WTC11 (cell line): ENCODE data around the gene DYDC1. TPM values are rescaled to one million over a fixed set of nuclear protein-coding genes. Genes with fewer than 3 reads are reported as not detected.

Experiments used
- AFF4 ChIP-seq: sonication (generic); formaldehyde crosslinking; IDR thresholded peaks from 2 replicates; pipeline ENCODE4 v1.8.1; 2023; ENCODE audit warnings: mild to moderate bottlenecking, missing genetic modification reagents, borderline replicate concordance
- E2F5 ChIP-seq: sonication (generic); formaldehyde crosslinking; IDR thresholded peaks from 2 replicates; pipeline ENCODE4 v1.8.1; 2022; ENCODE audit warnings: mild to moderate bottlenecking, moderate library complexity, missing genetic modification reagents
- ETV6 ChIP-seq: sonication (generic); formaldehyde crosslinking; IDR thresholded peaks from 2 replicates; pipeline ENCODE4 v1.8.1; 2022; ENCODE audit warnings: mild to moderate bottlenecking, missing genetic modification reagents
- FOXP4 ChIP-seq: sonication (generic); formaldehyde crosslinking; IDR thresholded peaks from 2 replicates; pipeline ENCODE4 v1.8.0; 2022; ENCODE audit warnings: mild to moderate bottlenecking, missing genetic modification reagents
- HMGXB4 ChIP-seq: sonication (generic); formaldehyde crosslinking; IDR thresholded peaks from 2 replicates; pipeline ENCODE4 v1.8.1; 2023; ENCODE audit warnings: mild to moderate bottlenecking, moderate library complexity, missing genetic modification reagents
- IRF1 ChIP-seq: sonication (generic); formaldehyde crosslinking; IDR thresholded peaks from 2 replicates; pipeline ENCODE4 v1.8.0; 2023; ENCODE audit warnings: missing genetic modification reagents
- MYBL2 ChIP-seq: sonication (generic); formaldehyde crosslinking; IDR thresholded peaks from 2 replicates; pipeline ENCODE4 v1.8.1; 2023; ENCODE audit warnings: mild to moderate bottlenecking, moderate library complexity, missing genetic modification reagents
- RELA ChIP-seq: sonication (generic); formaldehyde crosslinking; IDR thresholded peaks from 2 replicates; pipeline ENCODE4 v1.8.1; 2022; ENCODE audit warnings: missing genetic modification reagents, mild to moderate bottlenecking, borderline replicate concordance
- SP1 ChIP-seq: sonication (generic); formaldehyde crosslinking; conservative IDR thresholded peaks from 2 replicates; pipeline ENCODE4 v1.8.1; 2022; ENCODE audit warnings: missing genetic modification reagents
- TCF7 ChIP-seq: sonication (generic); formaldehyde crosslinking; IDR thresholded peaks from 2 replicates; pipeline ENCODE4 v1.8.0; 2022; ENCODE audit warnings: mild to moderate bottlenecking, low read depth, missing genetic modification reagents, moderate library complexity
- TEAD1 ChIP-seq: sonication (generic); formaldehyde crosslinking; IDR thresholded peaks from 2 replicates; pipeline ENCODE4 v1.8.0; 2022; ENCODE audit warnings: mild to moderate bottlenecking, missing genetic modification reagents
- ZBTB21 ChIP-seq: sonication (generic); formaldehyde crosslinking; IDR thresholded peaks from 2 replicates; pipeline ENCODE4 v1.8.1; 2023; ENCODE audit warnings: mild to moderate bottlenecking, missing genetic modification reagents, borderline replicate concordance
- ZBTB43 ChIP-seq: sonication (generic); formaldehyde crosslinking; IDR thresholded peaks from 2 replicates; pipeline ENCODE4 v1.8.1; 2023; ENCODE audit warnings: mild to moderate bottlenecking, missing genetic modification reagents
- ZNF138 ChIP-seq: sonication (generic); formaldehyde crosslinking; conservative IDR thresholded peaks from 2 replicates; pipeline ENCODE4 v1.8.1; 2022; ENCODE audit warnings: mild to moderate bottlenecking, moderate library complexity, missing genetic modification reagents
- ZNF232 ChIP-seq: sonication (generic); formaldehyde crosslinking; IDR thresholded peaks from 2 replicates; pipeline ENCODE4 v1.8.0; 2022; ENCODE audit warnings: mild to moderate bottlenecking, missing genetic modification reagents
- ZNF416 ChIP-seq: fragments of 250-450 bp; sonication (Bioruptor Pico); IDR thresholded peaks from 2 replicates; pipeline ENCODE4 v1.9.0; 2021; ENCODE audit warnings: mild to moderate bottlenecking, inconsistent platforms
- ZNF512 ChIP-seq: sonication (generic); formaldehyde crosslinking; IDR thresholded peaks from 2 replicates; pipeline ENCODE4 v1.8.1; 2022; ENCODE audit warnings: missing genetic modification reagents, borderline replicate concordance
- total RNA-seq: library from RNA; stranded (reverse); gene quantifications from 3 replicates; pipeline ENCODE4 v1.2.3, GENCODE V29; 2021

Gene DYDC1
- total RNA-seq, 1 experiment from 2014 or later, result 0.52 TPM

GRCh38 chr10:80356563-80356988, at the start of gene DYDC1, which contains the start of gene DYDC2 (continued):
- TF ChIP-seq ZBTB43 (CRISPR knock-in tag), result peak; percentile 66; the same call in 1 of the 2 replicates
- TF ChIP-seq HMGXB4 (CRISPR knock-in tag), result no peak
- no peak for TF ChIP-seq ZNF416
- TF ChIP-seq SP1 (CRISPR knock-in tag), result peak; percentile 55; the same call in 1 of the 2 replicates
- TF ChIP-seq ZNF138 (CRISPR knock-in tag), result peak; percentile 87; the same call in 1 of the 2 replicates
- peak; percentile 77 for TF ChIP-seq ETV6 (CRISPR knock-in tag)
- no peak for TF ChIP-seq ZNF232 (CRISPR knock-in tag)
- TF ChIP-seq RELA (CRISPR knock-in tag), result peak; percentile 56; the same call in 1 of the 2 replicates
- TF ChIP-seq ZNF512 (CRISPR knock-in tag), result no peak
- peak; percentile 72; the same call in 1 of the 2 replicates for TF ChIP-seq E2F5 (CRISPR knock-in tag)
- TF ChIP-seq TCF7 (CRISPR knock-in tag), result no peak
- 0 out of 2 replicates have a peak, but pooled peaks have one; percentile 22 for TF ChIP-seq AFF4 (CRISPR knock-in tag)
- peak; percentile 48; the same call in 1 of the 2 replicates for TF ChIP-seq IRF1
- TF ChIP-seq TEAD1 (CRISPR knock-in tag), result peak; percentile 64; the same call in 1 of the 2 replicates
- no peak; the same call in 1 of the 2 replicates for TF ChIP-seq MYBL2
- TF ChIP-seq FOXP4, result peak; percentile 89
- peak; percentile 86; the same call in 1 of the 2 replicates for TF ChIP-seq ZBTB21 (CRISPR knock-in tag)
